Natural killer cell (primary cell): ENCODE results near the gene ZC3HAV1L. TPM values are rescaled to one million over a fixed set of nuclear protein-coding genes. Genes with fewer than 3 reads are reported as not detected.

Experiments
- ATAC-seq, 3 donors: fragments of 150-1000 bp in 2 of 3; fragments of 200-7000 bp in 1 of 3; cut with Tn5 transposase; 1 replicate in 1 of 3; 2 replicates in 2 of 3; pipeline ENCODE4 v1.10.0; 2021; ENCODE audit warnings: mild to moderate bottlenecking in 2 of 3, moderate library complexity in 2 of 3
- DNase-seq, 2 donors: peaks; one replicate each; pipeline versions ENCODE4 v3.0.0 to v3.0.0-alpha.2; 2013 to 2021; ENCODE audit warnings: mixed read lengths in 1 of 2
- H3K27ac ChIP-seq: one replicate; pipeline ENCODE4 v1.5.1; 2013; ENCODE audit warnings: mild to moderate bottlenecking, low read length
- H3K27me3 ChIP-seq: one replicate; pipeline ENCODE4 v1.6.1; 2013; ENCODE audit warnings: low read length; ENCODE audit not compliant: control insufficient read depth, insufficient read depth
- H3K36me3 ChIP-seq: one replicate; pipeline ENCODE4 v1.6.1; 2013; ENCODE audit warnings: low read length; ENCODE audit not compliant: control insufficient read depth, insufficient read depth
- H3K4me1 ChIP-seq: one replicate; pipeline ENCODE4 v1.6.1; 2013; ENCODE audit warnings: low read length; ENCODE audit not compliant: control insufficient read depth, insufficient read depth
- H3K4me3 ChIP-seq: one replicate; pipeline ENCODE4 v1.5.1; 2013; ENCODE audit warnings: low read length
- H3K9me3 ChIP-seq: one replicate; pipeline ENCODE4 v1.6.1; 2013; ENCODE audit warnings: low read length; ENCODE audit not compliant: control insufficient read depth, insufficient read depth
- H3K27ac Mint-ChIP-seq, 2 donors: one replicate each; pipeline ENCODE4 v1.8.0; 2022; ENCODE audit warnings: mild to moderate bottlenecking in 2 of 2, mixed read lengths in 2 of 2, moderate library complexity in 1 of 2
- H3K27me3 Mint-ChIP-seq, 2 donors: one replicate each; pipeline ENCODE4 v1.8.0; 2022; ENCODE audit warnings: low read depth in 2 of 2, mixed read lengths in 2 of 2
- H3K36me3 Mint-ChIP-seq: one replicate; pipeline ENCODE4 v1.8.0; 2022; ENCODE audit warnings: mixed read lengths
- H3K4me1 Mint-ChIP-seq, 2 donors: one replicate each; pipeline ENCODE4 v1.8.0; 2022; ENCODE audit warnings: mixed read lengths in 2 of 2
- H3K4me3 Mint-ChIP-seq: one replicate; pipeline ENCODE4 v1.8.0; 2022; ENCODE audit warnings: mild to moderate bottlenecking, moderate library complexity, mixed read lengths
- H3K9me3 Mint-ChIP-seq, 2 donors: one replicate each; pipeline ENCODE4 v1.8.0; 2022; ENCODE audit warnings: mixed read lengths in 2 of 2
- CTCF ChIP-seq: fragments of 200-600 bp; IDR thresholded peaks from one replicate; pipeline ENCODE4 v1.8.0; 2022; ENCODE audit warnings: antibody characterized with exemption
- WGBS: methylation state at CpG from one replicate; pipeline ENCODE4 v1.1.7; 2013; ENCODE audit warnings: missing lambda C conversion rate; ENCODE audit not compliant: insufficient coverage; 5-methylcytosine and 5-hydroxymethylcytosine counted together
- intact Hi-C: fragments of 100-400 bp; cut with micrococcal nuclease; formaldehyde crosslinking; loops from one replicate; pipeline ENCODE4 v1.14.2; 2022
- total RNA-seq, 4 donors: library from RNA; stranded (reverse); fragments of 120-200 nt in 1 of 4; gene quantifications; one replicate each; pipeline versions ENCODE4 v1.2.3 to v1.2.4, GENCODE V29; 2013 to 2022

ZC3HAV1L gene
- total RNA-seq, 3 donors from 2014 or later (not counting 1 experiment from before 2014, with no cell fraction given): 0.75 to 2.3 (median 1.1) TPM

GRCh38 chr7:139051655-139052054 is 15.8 kb upstream of the ZC3HAV1L start:
- H3K4me3 ChIP-seq: no peak overlapping the region
- no peaks in the 10 kb centered on the region for H3K27me3 ChIP-seq
- H3K36me3 ChIP-seq: peaks cover 89% of the 10 kb centered on the region
- no peaks in the 10 kb centered on the region for H3K4me1 ChIP-seq
- H3K9me3 Mint-ChIP-seq: no peaks in the 10 kb centered on the region
- H3K27ac ChIP-seq: no peak overlapping the region
- H3K4me1 Mint-ChIP-seq: peaks cover 10 to 11% of the 10 kb centered on the region in 2 donors
- no peaks in the 10 kb centered on the region for H3K9me3 ChIP-seq
- H3K4me3 Mint-ChIP-seq: no peak overlapping the region
- no peak for TF ChIP-seq CTCF
- intact Hi-C loops: no loop called here
- DNase-seq: no peak
- H3K36me3 Mint-ChIP-seq: peaks cover 34% of the 10 kb centered on the region
- H3K27me3 Mint-ChIP-seq: no peaks in the 10 kb centered on the region
- H3K27ac Mint-ChIP-seq: no peak overlapping the region
- ATAC-seq: no peak

GRCh38 chr7:139049936-139050335 is 14.1 kb upstream of the ZC3HAV1L start:
- H3K9me3 Mint-ChIP-seq: no peaks in the 10 kb centered on the region
- Histone ChIP-seq H3K27ac (no peak overlapping the region), H3K4me1 (no peaks in the 10 kb centered on the region), H3K4me3 (no peak overlapping the region), H3K9me3 (no peaks in the 10 kb centered on the region), H3K27me3 (no peaks in the 10 kb centered on the region), H3K36me3 (peaks cover 88% of the 10 kb centered on the region)
- no peak for DNase-seq
- H3K27me3 Mint-ChIP-seq: no peaks in the 10 kb centered on the region
- intact Hi-C loops: no loop called here
- H3K4me1 Mint-ChIP-seq: peaks cover 24 to 27% of the 10 kb centered on the region in 2 donors
- WGBS: 100% methylated on average over 1 of the region's 1 CpG
- ATAC-seq: no peak
- no peak for TF ChIP-seq CTCF
- no peak overlapping the region for H3K4me3 Mint-ChIP-seq
- peak overlapping the region; percentile 70 to 71 for H3K27ac Mint-ChIP-seq
- H3K36me3 Mint-ChIP-seq: peaks cover 40% of the 10 kb centered on the region

- intact Hi-C loops: no loop called here
- Histone ChIP-seq H3K36me3 (peaks cover 79% of the 10 kb centered on the region), H3K4me3 (no peak overlapping the region), H3K27ac (no peak overlapping the region), H3K27me3 (no peaks in the 10 kb centered on the region), H3K4me1 (peaks cover 3% of the 10 kb centered on the region), H3K9me3 (no peaks in the 10 kb centered on the region)
- H3K27me3 Mint-ChIP-seq: no peaks in the 10 kb centered on the region
- no peaks in the 10 kb centered on the region for H3K9me3 Mint-ChIP-seq
- H3K36me3 Mint-ChIP-seq: peaks cover 38% of the 10 kb centered on the region
- peaks cover 32 to 35% of the 10 kb centered on the region in 2 donors for H3K4me1 Mint-ChIP-seq
- peak overlapping the region; percentile 22 for H3K4me3 Mint-ChIP-seq
- H3K27ac Mint-ChIP-seq: peak overlapping the region; percentile 70 to 71
- WGBS: 90% methylated on average over 6 of the region's 7 CpGs
- DNase-seq (no peak), ATAC-seq (no peak)
- no peak for TF ChIP-seq CTCF
Measured at GRCh38 chr7:139049111-139049510, 13.3 kb upstream of the ZC3HAV1L start.

GRCh38 chr7:139047970-139048369 is 12.1 kb upstream of the ZC3HAV1L start:
- Mint-ChIP-seq H3K4me1 (peaks cover 43 to 46% of the 10 kb centered on the region in 2 donors), H3K4me3 (no peak overlapping the region), H3K9me3 (no peaks in the 10 kb centered on the region), H3K27me3 (no peaks in the 10 kb centered on the region), H3K36me3 (peaks cover 27% of the 10 kb centered on the region), H3K27ac (peak overlapping the region in 1 of 2 donors; percentile 50)
- ATAC-seq (peak in 1 of 3 donors; percentile 48), DNase-seq (no peak)
- peaks cover 68% of the 10 kb centered on the region for H3K36me3 ChIP-seq
- WGBS: 71% methylated on average over 1 of the region's 3 CpGs
- H3K9me3 ChIP-seq: no peaks in the 10 kb centered on the region
- TF ChIP-seq CTCF: no peak
- no peak overlapping the region for H3K4me3 ChIP-seq
- H3K4me1 ChIP-seq: peaks cover 13% of the 10 kb centered on the region
- H3K27me3 ChIP-seq: no peaks in the 10 kb centered on the region
- H3K27ac ChIP-seq: no peak overlapping the region
- intact Hi-C loops: no loop called here
